K562 (cell line): ENCODE results near the gene TBC1D3B. TPM values are rescaled to one million over a fixed set of nuclear protein-coding genes. Genes with fewer than 3 reads are reported as not detected.
"Not testable (repeated sequence)": the region's sequence is repeated elsewhere in the genome, so short reads cannot be mapped to it uniquely, and the experiment has no call there.

Experiments used
- ATAC-seq: fragments of 200-7000 bp; cut with Tn5 transposase; 3 replicates; pipeline ENCODE4 v1.9.1; 2020; ENCODE audit warnings: moderate library complexity
- BruUV-seq: library from RNA; stranded (reverse); fragments of 400-500 nt; replicated peaks from 2 replicates; lab custom pipeline; 2021; lab: Mats Ljungman, UMichigan
- CTCF ChIA-PET: fragments of 300-600 bp; formaldehyde crosslinking; extraction: SDS; loops from one replicate; lab custom pipeline; 2021; ENCODE audit warnings: low intra/inter-chr PET ratio; lab: Yijun Ruan, JAX
- POLR2A ChIA-PET: fragments of 300-600, 350-650 bp; sonication (Branson Sonifier 250); formaldehyde crosslinking; extraction: SDS; loops from one replicate; lab custom pipeline; 2021; ENCODE audit warnings: antibody characterized with exemption, inconsistent platforms; lab: Yijun Ruan, JAX
- DNase-seq, 4 experiments: peaks; one replicate each; pipeline versions ENCODE4 v3.0.0 to v3.0.0-alpha.2; 2011 to 2018; ENCODE audit warnings: low spot score in 3 of 4, mixed read lengths in 3 of 4; ENCODE audit errors: extremely low read depth in 1 of 4
- FAIRE-seq: peaks from 2 replicates; lab custom pipeline; 2011; peaks lifted over from hg19 to GRCh38; lab: Jason Lieb, UNC
- H2AFZ ChIP-seq: 2 replicates; pipeline ENCODE4 v1.6.0; 2011; ENCODE audit warnings: low read depth, low read length, control low read depth, inconsistent platforms
- H3K27ac ChIP-seq: fragments of 200-600 bp; 3 replicates; pipeline ENCODE4 v1.8.0; 2011; ENCODE audit warnings: low read depth, mild to moderate bottlenecking, control low read depth, inconsistent platforms, low read length, moderate library complexity, mixed read lengths; ENCODE audit errors: extremely low read depth
- H3K27me3 ChIP-seq, 2 experiments: fragments of 300-600 bp in 1 of 2; 2 replicates in 1 of 2; 3 replicates in 1 of 2; pipeline versions ENCODE4 v1.6.0 to v1.8.0; 2011; ENCODE audit warnings: inconsistent platforms in 2 of 2, low read length in 2 of 2, mild to moderate bottlenecking in 1 of 2, mixed read lengths in 1 of 2, moderate library complexity in 1 of 2; ENCODE audit not compliant: control insufficient read depth in 2 of 2, insufficient read depth in 2 of 2
- H3K36me3 ChIP-seq: fragments of 300-600 bp; 3 replicates; pipeline ENCODE4 v1.8.0; 2011; ENCODE audit warnings: mild to moderate bottlenecking, low read length, inconsistent platforms; ENCODE audit not compliant: control insufficient read depth, insufficient read depth
- H3K4me1 ChIP-seq, 2 experiments: fragments of 200-600 bp in 1 of 2; replicated peaks in 1 of 2; 2 replicates in 1 of 2; 3 replicates in 1 of 2; pipeline versions ENCODE4 v1.5.1 to v1.8.0; 2011; ENCODE audit warnings: inconsistent platforms in 2 of 2, low read length in 2 of 2, mild to moderate bottlenecking in 1 of 2, mixed read lengths in 1 of 2, moderate library complexity in 1 of 2; ENCODE audit not compliant: control insufficient read depth in 2 of 2, insufficient read depth in 2 of 2
- H3K4me2 ChIP-seq: 2 replicates; pipeline ENCODE4 v1.6.1; 2011; ENCODE audit warnings: low read length, control low read depth, inconsistent platforms, mixed read lengths; ENCODE audit not compliant: insufficient read depth
- H3K4me3 ChIP-seq: fragments of 200-600 bp; sonication (generic), shearing (Covaris generic); 2 replicates; pipeline ENCODE4 v1.5.1; 2016; ENCODE audit warnings: control low read depth, inconsistent platforms
- H3K79me2 ChIP-seq: fragments of 200-600 bp; 3 replicates; pipeline ENCODE4 v1.8.0; 2011; ENCODE audit warnings: low read length, inconsistent platforms; ENCODE audit not compliant: control insufficient read depth, insufficient read depth
- H3K9ac ChIP-seq, 2 experiments: 2 replicates each; pipeline versions ENCODE4 v1.6.0 to v1.6.1; 2011; ENCODE audit warnings: low read depth in 2 of 2, low read length in 2 of 2, control low read depth in 1 of 2, inconsistent platforms in 1 of 2, mild to moderate bottlenecking in 1 of 2, mixed read lengths in 1 of 2; ENCODE audit not compliant: insufficient read depth in 1 of 2
- H3K9me1 ChIP-seq: one replicate; pipeline ENCODE4 v1.6.0; 2011; ENCODE audit warnings: inconsistent platforms, mild to moderate bottlenecking, low read length, moderate library complexity; ENCODE audit not compliant: control insufficient read depth, insufficient read depth
- H3K9me3 ChIP-seq: replicated peaks from 2 replicates; pipeline ENCODE4 v1.5.1; 2011; ENCODE audit warnings: low read depth, low read length, inconsistent platforms; ENCODE audit not compliant: control insufficient read depth, insufficient read depth
- H4K20me1 ChIP-seq: replicated peaks from 2 replicates; pipeline ENCODE4 v1.6.1; 2011; ENCODE audit warnings: low read length, inconsistent platforms, mixed read lengths; ENCODE audit not compliant: control insufficient read depth, insufficient read depth
- WGBS: fragments of 100-300 bp; shearing (Covaris generic); methylation state at CpG from one replicate; pipeline ENCODE4 v1.1.6; 2016; ENCODE audit warnings: low coverage, mixed read lengths; ENCODE audit not compliant: insufficient coverage; ENCODE audit errors: missing lambda C conversion rate; 5-methylcytosine and 5-hydroxymethylcytosine counted together
- in situ Hi-C: fragments of 300-500 bp; cut with MboI; formaldehyde crosslinking; loops from 4 replicates; pipeline ENCODE4 v1.15.0; 2018; ENCODE audit warnings: inconsistent platforms, mixed read lengths
- intact Hi-C: fragments of 100-400 bp; cut with micrococcal nuclease; formaldehyde crosslinking; loops from 2 replicates; pipeline ENCODE4 v1.14.2; 2022
- polyA plus RNA-seq, 8 experiments: library from polyadenylated mRNA; depleted of rRNA in 4 of 8; stranded (reverse) in 5 of 8; unstranded in 3 of 8; fragments of >200 nt; fragmentation: Nextera tagmentation in 2 of 8; fragmentation: Illumina TruSeq in 1 of 8; extraction: Ambion mirVana in 2 of 8; extraction: Trizol in 1 of 8; gene quantifications; 2 replicates each; pipeline versions ENCODE4 v1.2.1 to v1.2.3, GENCODE V29; 2011 to 2014; ENCODE audit warnings: inconsistent platforms in 1 of 8, missing spikeins in 1 of 8
- total RNA-seq, 7 experiments: library from RNA; depleted of rRNA in 6 of 7; stranded (reverse); fragments of >200 nt in 6 of 7; fragmentation: Illumina TruSeq in 2 of 7; extraction: Trizol in 2 of 7; gene quantifications; 2 replicates each; pipeline versions ENCODE4 v1.2.1 to v1.2.3, GENCODE V29; 2011 to 2021; ENCODE audit warnings: low replicate concordance in 1 of 7

Gene TBC1D3B
- total and polyA plus RNA-seq, 9 of the 15 experiments (the other 6 are each of a cell fraction or from before 2014, with no cell fraction given): 0.29 to 0.60 TPM; not detected in 7

DNA sequence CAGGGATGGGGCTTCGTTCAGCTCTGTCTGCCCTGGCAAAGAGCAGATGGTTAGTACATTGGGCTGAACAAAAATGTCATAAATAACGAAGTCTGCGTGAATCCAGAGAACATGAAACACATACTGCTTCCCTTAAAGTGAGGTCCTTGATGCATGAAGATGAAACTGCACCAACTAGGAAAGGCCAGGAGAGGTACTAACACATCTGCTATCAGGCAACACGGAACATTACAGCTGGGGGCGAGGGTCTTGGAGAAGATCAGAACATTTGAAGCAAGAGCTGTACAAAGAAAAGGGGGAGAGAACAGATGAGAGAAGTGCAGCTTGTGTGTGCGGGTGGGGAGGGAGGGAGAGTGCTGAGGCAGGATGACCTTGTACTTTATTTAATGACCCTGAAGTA, 30.9 kb upstream of the TBC1D3B start:
- H3K9ac ChIP-seq, FAIRE-seq, H4K20me1 ChIP-seq, H3K9me3 ChIP-seq, H3K27ac ChIP-seq, H2AFZ ChIP-seq, H3K79me2 ChIP-seq, H3K4me2 ChIP-seq, BruUV-seq, CTCF ChIA-PET, H3K4me3 ChIP-seq, intact Hi-C loops, ATAC-seq, H3K36me3 ChIP-seq, H3K9me1 ChIP-seq, H3K4me1 ChIP-seq, DNase-seq, H3K27me3 ChIP-seq, POLR2A ChIA-PET: not testable (repeated sequence)
- WGBS: 0% methylated on average over 5 of the region's 6 CpGs
- in situ Hi-C loops: loop anchor here (25.0 kb wide), 2 partner anchors 155 to 1955 kb away; no protein-coding TSS in a partner anchor

DNA sequence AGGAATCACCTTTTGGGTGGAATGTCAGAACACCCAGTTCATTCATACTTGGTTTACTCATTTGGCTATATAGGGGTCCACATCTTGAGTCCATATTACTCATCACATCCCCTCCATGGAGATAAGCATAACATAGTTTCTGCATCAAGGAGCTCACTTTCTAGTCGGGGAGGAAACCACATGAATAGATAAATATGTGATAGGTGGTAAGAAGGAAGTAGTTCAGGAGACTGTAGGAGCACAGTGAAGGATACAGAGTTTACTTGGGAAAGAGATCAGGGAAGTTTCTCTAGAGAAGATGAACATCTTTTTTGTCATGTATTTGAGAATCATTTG, 30.0 kb upstream of the TBC1D3B start:
- H3K4me1 ChIP-seq, H3K9ac ChIP-seq, intact Hi-C loops, ATAC-seq, DNase-seq, H3K4me3 ChIP-seq, H3K79me2 ChIP-seq, H3K9me1 ChIP-seq, H3K4me2 ChIP-seq, H3K27ac ChIP-seq, H2AFZ ChIP-seq, H4K20me1 ChIP-seq, H3K36me3 ChIP-seq, BruUV-seq, H3K27me3 ChIP-seq, CTCF ChIA-PET, FAIRE-seq, H3K9me3 ChIP-seq: not testable (repeated sequence)
- 5% methylated on average over 1 of the region's 1 CpG for WGBS
- POLR2A ChIA-PET: interaction anchor here (1.1 kb wide), 1 partner anchor 14 kb away, joined by 3 read pairs; no protein-coding TSS in a partner anchor
- in situ Hi-C loops: loop anchor here (25.0 kb wide), 2 partner anchors 156 to 1956 kb away; no protein-coding TSS in a partner anchor
